GM12873 (cell line): Measurements from ENCODE around the gene PCSK9.

Experiments used
- TF ChIP-seq, protein P1 (sequence below): IDR thresholded peaks from 2 replicates; pipeline ENCODE4 v1.5.1; 2012; ENCODE audit warnings: low read depth, mild to moderate bottlenecking, moderate library complexity, low read length, control low read depth; ENCODE audit not compliant: insufficient read depth; ENCODE audit errors: missing control alignments

Gene PCSK9

DNA sequence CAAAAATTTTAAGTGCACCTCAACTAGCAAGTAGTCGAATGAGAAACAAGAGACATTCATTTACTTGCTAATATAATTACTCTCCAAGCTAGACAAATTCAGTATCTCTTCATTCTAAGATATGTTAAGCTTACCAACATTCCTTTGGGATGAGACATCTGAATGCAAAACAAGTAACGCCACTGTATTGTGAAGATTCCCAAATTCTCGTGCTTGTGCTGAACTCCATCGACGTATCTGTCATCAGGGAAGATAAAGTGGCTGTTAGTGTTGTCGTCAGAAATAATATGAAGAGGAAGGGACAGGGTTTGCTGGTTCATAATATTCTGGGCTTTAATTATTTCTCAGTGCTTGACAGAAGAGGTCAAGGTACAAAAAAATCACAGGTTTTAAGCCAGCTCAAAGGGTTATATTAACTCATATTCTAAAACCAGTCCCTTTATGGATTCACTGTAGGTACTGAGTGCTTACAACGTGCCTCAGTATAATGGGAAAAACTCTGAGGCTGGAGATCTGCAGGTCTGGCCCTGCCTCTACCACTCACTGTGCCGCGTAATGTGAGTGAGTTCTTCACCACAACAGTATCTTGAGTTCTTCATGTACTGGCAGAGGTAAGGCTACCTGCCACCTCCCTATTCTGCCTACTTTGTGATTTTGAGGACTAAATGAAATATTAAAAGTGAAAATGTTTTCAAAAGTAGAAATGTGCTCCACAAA is 42.0 kb downstream of the PCSK9 start:
- TF ChIP-seq, protein P1, sequence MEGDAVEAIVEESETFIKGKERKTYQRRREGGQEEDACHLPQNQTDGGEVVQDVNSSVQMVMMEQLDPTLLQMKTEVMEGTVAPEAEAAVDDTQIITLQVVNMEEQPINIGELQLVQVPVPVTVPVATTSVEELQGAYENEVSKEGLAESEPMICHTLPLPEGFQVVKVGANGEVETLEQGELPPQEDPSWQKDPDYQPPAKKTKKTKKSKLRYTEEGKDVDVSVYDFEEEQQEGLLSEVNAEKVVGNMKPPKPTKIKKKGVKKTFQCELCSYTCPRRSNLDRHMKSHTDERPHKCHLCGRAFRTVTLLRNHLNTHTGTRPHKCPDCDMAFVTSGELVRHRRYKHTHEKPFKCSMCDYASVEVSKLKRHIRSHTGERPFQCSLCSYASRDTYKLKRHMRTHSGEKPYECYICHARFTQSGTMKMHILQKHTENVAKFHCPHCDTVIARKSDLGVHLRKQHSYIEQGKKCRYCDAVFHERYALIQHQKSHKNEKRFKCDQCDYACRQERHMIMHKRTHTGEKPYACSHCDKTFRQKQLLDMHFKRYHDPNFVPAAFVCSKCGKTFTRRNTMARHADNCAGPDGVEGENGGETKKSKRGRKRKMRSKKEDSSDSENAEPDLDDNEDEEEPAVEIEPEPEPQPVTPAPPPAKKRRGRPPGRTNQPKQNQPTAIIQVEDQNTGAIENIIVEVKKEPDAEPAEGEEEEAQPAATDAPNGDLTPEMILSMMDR = no peak

DNA sequence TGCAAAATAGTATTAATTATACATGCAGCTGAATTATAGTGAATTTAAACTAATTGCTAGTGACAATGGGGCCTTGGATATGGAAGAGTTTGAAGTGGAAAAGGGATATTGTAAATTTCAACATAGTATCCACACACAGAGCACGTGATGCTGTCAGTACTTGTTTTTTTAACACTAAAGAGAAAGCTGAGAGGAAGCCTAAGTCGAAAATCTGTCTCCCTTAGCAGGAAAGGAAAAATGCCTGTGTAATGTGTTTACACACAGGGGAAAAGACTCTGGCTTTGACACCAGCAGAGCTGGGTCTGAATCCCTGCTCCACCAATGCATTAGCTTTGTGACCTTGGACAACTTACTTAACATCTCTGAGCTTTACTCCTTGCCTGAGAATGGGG is 42.6 kb downstream of the PCSK9 start:
- TF ChIP-seq, protein P1 = no peak

DNA sequence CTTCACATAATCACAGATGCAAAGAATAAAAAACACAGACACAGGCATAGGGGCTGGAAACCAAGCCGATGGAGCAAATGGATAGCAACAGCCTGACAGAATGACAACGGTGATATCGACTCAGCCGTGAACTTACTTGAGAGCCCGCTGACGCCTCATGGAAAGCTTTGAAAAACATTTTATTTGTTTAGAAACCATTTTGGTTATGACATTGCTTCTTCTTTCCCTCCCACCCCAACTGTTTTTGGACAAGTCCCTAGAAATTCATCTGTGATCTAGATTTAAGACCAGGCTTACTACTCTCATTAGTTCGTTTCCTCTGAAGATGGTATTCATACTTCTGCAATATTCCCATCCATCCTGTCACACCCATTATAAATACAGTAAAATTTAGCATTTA is 44.9 kb downstream of the PCSK9 start:
- TF ChIP-seq, protein P1 = no peak

- TF ChIP-seq, protein P1 = no peak
Observed at GRCh38 chr1:55087439-55087838, 48.1 kb downstream of the PCSK9 start.

DNA sequence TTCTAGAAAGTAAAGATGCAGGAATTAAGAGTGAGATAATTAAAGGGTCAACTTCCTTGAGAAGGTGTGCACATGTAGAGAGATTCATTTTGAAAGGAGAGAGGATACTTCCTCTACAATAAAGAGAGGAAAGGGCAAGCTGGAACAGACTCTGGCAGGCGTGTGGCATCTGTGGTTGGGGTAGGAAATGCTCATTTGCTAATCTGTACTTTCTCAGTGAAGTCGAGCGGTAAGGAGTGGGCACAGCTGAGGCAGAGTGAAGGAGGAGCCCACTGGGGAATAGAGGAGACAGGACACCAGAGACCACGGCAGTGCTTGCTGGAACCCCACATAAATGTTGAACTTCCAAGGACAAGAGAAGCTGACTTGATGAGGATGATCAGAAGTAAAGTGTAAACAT is 49.1 kb downstream of the PCSK9 start:
- TF ChIP-seq, protein P1 = no peak

GRCh38 chr1:55089683-55090082 is 50.3 kb downstream of the PCSK9 start:
- TF ChIP-seq, protein P1 = no peak

DNA sequence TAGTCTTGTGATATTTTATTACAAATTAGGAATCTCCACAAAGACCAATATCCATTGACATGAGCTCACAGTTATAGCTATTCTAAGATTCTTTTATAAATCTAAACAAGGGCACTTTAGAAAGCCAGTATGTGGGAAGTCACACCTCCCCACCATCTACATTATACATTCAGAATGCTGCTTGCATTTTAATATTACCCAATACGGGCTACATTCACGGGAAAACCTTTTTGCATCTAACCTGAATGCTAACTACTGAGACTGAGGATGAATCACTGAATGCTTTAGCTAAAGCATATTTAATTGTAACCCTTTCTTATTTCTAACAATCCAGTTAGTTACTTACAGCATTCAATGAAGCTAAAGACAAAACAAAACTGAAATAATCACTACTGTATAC is 53.1 kb downstream of the PCSK9 start:
- TF ChIP-seq, protein P1 = no peak
